Epithelial cell of esophagus (primary cell): Measurements from ENCODE around the gene DGKG.

ENCODE experiments used
- DNase-seq: peaks from one replicate; pipeline ENCODE4 v3.0.0; 2010; ENCODE audit warnings: low read depth
- H3K4me3 ChIP-seq: 2 replicates; pipeline ENCODE4 v1.5.1; 2011; ENCODE audit warnings: mild to moderate bottlenecking, low read length, control low read depth
- CTCF ChIP-seq: IDR thresholded peaks from 2 replicates; pipeline ENCODE4 v1.5.1; 2011; ENCODE audit warnings: low read depth, mild to moderate bottlenecking, low read length, control low read depth, inconsistent platforms; ENCODE audit not compliant: insufficient read depth; ENCODE audit errors: missing control alignments

The DGKG gene

DNA sequence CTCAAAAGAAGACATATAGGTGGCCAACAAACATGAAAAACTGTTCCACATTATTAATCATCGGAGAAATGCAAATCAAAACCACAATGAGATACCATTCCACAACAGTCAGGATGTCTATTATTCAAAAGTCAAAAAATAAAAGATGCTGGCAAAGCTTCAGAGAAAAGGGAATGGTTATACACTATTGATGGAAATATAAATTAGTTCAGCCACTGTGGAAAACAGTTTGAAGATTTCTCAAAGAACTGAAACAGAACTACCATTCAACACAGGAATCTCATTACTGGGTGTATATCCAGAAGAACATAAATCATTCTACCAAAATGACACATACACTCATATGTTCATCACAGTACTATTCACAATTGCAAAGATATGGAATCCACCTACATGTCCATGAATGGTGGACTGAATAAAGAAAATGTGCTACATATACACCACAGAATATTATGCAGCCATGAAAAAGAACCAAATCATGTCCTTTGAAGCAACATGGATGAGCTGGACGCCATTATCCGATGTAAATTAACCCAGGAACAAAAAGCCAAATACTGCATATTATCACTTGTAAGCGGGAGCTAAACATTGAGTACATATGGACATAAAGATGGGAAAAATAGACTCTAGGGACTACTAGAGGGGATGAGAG is 32.7 kb upstream of the DGKG start:
- no peak for TF ChIP-seq CTCF
- no peak for DNase-seq
- H3K4me3 ChIP-seq = no peak overlapping the region

DNA sequence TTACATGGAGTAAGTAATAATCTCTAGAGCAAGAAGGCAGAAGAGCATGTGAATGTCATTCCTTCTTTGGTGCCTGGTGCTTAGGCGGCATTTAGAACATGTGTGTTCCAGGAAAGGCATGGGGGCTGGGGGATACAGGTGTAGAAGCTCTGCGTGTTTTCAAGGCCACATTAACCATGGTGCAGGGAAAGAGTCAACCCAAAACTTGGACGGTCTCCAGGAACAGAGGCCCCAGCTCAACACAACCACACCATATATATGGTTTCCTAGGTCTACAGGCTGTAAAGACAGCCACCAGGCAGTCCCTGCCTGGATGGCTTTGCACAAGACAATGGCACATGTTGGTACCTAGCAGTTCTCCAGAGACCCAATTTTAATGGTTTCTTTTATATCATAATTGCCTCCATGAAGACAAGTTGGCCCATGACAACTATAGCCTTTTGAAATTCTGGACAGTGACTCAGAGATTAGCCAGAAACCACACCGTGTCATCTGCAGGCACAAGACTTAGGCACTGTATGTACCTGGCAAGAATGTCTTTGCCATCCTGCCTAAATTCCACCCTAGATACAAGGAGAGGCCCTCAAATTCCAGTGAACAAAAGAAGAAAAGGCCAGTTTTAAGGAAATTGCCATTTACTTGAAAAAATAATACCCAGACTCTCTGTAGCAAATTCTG is 25.0 kb upstream of the DGKG start:
- no peak overlapping the region for H3K4me3 ChIP-seq
- DNase-seq = peak; percentile 47
- TF ChIP-seq CTCF = no peak

- H3K4me3 ChIP-seq = no peak overlapping the region
- no peak for DNase-seq
- no peak for TF ChIP-seq CTCF
These were observed 24.0 kb upstream of the DGKG start for GRCh38 chr3:186385856-186386602.

DNA sequence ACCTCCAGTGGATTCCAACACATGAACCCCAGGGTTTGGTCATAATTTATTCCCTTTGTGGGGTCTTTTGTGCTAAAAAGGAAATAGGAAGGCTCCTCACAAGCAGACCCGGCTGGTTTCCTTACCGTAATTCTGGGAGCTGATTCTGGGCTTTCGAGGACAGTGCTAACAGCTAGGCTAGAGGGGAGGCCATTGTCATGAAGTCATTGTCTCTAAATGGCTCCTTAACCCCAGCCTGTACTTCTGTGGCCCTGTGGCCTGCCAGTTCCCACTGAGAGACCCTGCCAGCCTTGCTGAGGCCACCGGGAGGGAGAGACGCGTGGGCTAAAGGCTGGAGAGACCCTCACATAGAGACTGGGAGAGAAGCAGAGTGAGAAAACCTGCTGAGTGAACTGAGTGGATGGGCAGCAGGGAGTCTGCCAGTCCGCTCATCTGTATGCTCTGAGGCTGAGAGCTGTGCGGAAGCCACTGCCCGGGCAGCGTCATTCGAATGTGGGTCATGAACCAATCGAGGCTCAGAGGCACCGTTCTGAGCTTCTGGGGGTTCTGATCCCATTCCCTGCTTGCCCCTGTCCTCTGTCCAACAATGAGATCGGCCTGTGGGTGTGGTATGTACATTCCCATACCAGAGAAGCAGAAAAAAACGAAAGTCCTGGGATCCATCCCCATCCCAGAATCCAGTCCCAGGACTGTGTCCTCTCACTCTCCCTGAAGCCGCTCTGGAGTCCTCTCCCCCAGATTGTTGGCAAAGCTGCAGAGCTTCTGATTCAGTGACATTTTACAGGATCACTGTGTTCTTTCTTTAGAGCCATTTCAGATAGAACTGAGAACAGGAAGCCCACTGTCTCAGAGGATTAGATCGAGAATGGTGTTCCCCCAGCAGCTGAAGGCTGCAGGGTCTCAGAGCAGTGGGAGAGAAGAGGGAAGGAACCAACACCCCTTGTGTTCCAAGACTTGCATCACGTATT is 21.3 kb upstream of the DGKG start:
- DNase-seq = no peak
- TF ChIP-seq CTCF = no peak
- H3K4me3 ChIP-seq = no peak overlapping the region

DNA sequence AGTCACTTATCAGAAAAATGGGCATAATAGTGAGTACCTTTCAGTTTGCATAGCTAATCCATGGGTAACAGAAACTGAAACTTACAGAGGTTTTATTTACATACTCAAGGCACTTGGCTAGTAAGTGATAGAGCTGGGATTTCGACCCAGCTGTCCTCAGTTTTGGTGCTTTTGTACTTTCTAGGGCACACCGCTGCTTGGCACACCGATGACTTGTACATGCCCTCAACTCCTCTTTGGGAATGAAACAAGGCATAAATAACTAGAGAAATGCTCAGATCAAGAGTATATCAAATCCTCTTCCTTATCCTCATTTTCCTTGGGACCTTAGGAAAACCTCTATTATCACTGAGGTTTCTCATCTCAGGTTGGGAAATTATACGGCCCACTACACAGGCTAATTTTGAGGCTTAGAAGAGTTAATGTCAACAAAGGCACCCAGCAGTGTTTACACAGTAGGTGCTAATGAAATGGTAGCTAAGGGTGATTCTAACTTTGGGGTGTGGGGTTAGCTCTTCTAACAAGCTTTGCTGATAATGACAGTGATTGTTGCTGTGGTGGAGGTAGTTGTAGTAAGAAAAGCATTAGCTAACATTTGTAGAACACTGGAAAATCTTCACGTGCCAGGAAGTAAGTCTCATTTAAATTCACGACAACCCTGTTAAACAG is 20.3 kb upstream of the DGKG start:
- no peak overlapping the region for H3K4me3 ChIP-seq
- TF ChIP-seq CTCF = no peak
- DNase-seq = no peak
